HuH-7 (cell line): Measurements from ENCODE around the gene KCNK16.

ENCODE experiments used
- DNase-seq: peaks from one replicate; pipeline ENCODE4 v3.0.0; 2011; ENCODE audit warnings: low spot score

Gene KCNK16

GRCh38 chr6:39276379-39276995, 46.0 kb downstream of the KCNK16 start:
- no peak for DNase-seq

DNA sequence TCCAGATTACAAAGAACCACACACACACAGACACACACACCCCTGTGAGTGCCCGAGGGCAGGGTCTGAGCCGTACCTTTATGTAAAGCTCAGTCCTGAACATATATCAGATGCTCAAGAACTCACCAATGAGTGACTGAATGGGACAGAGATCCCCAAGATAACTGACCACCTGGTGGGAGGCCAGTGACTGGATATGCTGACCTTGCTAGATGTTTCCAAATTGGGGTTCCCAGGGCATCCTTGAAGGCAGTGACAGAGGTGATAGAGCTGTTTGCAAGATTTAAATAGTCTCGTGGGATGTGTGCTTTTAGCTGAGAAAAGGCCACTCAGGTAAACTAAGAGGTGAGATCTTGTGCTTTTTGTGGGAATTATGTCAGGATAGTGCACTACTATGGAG, 47.6 kb downstream of the KCNK16 start:
- no peak for DNase-seq

DNA sequence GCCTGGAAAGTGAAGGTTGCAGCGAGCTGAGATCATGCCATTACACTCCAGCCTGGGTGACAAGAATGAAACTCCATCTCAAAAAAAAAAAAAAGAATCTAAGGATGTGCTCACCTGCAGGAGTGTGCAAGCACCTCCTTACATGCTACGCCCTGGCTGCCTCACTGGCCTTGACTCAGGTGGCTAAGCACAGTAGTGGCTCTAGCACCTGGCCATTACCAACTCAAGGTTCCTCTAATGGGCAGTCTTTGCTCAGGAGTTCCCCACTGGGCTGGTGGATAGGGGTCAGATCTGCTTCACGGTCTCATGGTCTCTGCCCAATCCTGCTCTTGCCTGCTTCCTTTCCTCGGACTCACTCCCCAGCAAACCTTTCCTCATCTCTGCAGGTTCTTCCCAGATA, 48.0 kb downstream of the KCNK16 start:
- DNase-seq, result no peak

DNA sequence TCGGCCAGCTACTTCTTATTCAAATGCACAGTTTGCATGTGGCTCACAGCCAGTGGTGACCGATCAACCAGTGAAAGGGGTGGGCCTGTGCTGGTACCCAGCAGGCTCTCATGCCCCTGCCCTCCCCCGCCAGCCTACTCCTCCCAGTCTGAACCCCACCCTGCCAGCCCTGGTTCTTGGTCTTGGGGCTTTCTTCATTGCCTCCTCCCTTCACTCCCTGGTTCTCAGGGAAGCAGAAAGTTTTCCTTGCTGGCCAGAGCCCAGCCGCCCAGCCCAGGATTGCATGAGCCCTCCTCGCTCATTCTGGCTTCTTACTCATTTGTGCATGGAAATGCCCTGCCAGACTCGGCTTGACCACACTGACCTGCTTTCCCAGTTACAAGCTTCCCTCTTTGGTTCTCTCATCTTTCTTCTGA, 49.1 kb downstream of the KCNK16 start:
- DNase-seq, result no peak

GRCh38 chr6:39269961-39270360, 52.5 kb downstream of the KCNK16 start:
- DNase-seq, result no peak

DNA sequence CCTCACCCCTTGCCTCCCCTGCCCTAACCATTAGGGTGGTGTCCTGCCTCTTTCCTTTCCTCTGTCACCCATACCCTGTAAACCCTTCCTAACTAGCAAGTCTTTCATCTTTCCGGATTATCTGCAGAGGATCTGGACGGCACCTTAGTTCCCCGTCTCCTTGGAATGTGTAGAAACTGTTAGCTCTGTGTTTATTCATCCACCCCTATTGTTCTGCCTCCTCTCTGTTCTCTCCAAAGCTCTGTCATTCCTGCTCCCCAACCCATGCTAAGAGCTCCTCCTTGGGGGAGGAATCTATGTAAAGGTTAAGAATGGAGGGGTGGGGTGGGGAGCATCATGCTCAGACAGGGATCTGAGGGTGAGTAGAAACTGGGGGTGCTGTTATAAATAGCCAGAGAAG, 53.8 kb downstream of the KCNK16 start:
- DNase-seq, result no peak

DNA sequence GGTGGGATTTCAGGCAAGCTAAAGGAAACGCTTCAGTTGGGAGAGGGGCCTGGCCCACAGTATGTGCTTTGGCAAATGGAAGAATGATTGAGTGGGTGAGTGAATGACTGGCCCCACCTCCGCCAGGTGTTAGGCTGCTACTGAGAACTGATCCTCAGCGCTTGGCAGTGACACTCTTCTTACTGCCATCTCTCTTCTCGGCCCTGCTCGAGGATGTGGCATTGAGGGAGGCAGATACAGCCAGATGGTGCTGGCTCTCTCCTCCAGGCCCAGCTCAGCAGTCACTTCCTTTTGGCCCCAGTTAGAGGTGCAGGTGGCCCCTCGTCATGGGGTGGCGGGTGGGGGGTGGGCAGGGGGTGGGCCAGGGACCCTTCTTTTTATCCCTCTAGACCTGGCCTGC, 54.3 kb downstream of the KCNK16 start:
- DNase-seq, result no peak

DNA sequence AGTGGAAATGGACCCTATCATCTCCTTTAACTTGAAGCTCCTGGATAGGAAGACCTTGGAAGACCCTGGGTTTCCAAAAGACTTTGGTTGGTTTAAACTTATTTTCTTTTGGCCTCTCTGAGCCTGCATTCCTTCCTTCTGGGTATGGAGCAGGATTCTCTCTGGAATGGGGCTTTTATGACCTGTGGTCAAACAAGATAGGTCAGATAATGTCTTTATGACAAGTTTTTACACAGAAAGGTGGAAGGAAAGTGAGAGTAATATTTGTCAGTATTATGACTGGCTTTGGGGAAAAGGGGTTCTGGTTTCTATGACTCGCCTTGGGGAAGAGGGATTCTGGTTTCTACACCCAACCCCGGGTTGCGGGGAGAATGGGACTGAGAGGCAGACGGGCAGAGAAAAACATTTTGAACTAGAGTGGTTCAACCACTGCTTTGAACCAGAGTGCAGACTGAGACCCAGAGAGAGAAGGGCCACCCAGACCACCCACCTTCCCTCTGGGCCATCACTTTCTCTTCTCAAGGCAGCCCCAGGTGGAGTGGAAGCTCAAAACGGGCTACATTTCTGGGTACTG, 55.6 kb downstream of the KCNK16 start:
- no peak for DNase-seq

GRCh38 chr6:39266375-39266774, 56.1 kb downstream of the KCNK16 start:
- no peak for DNase-seq
